ENCODE measurements around the gene DMKN.

Gene DMKN, protein sequence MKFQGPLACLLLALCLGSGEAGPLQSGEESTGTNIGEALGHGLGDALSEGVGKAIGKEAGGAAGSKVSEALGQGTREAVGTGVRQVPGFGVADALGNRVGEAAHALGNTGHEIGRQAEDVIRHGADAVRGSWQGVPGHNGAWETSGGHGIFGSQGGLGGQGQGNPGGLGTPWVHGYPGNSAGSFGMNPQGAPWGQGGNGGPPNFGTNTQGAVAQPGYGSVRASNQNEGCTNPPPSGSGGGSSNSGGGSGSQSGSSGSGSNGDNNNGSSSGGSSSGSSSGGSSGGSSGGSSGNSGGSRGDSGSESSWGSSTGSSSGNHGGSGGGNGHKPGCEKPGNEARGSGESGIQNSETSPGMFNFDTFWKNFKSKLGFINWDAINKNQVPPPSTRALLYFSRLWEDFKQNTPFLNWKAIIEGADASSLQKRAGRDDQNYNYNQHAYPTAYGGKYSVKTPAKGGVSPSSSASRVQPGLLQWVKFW

GRCh38 chr19:35513628-35514281 is at the start of gene DMKN:
Gene DMKN (minus strand): TSS chr19:35513649. CDS start chr19:35513475, 174 bp downstream.
- no peak for DNase-seq

- DNase-seq, result no peak
These were observed 49.3 kb upstream of the DMKN start for GRCh38 chr19:35562776-35563175.

- DNase-seq, result no peak
These were observed 48.9 kb upstream of the DMKN start for GRCh38 chr19:35562336-35562735.

DNA sequence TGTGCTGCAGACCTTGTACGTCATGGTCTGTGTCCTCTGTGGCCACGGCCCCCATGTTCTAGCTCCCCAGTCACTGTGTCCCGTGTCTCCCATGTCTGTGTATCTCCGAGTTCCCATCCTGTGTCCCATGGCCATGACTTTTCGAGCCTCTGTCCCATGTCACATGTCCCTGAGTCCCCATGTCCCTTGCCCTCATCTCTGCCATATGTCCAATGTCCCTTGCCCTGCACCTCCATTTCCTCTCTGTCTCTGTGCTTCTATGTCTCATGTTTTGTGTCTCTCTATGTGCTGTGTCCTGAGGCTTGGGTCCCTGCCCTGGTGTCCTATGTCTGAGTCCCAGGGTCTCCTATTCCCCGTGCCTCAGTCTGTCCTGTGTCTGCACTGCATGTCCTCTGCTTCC is 48.0 kb upstream of the DMKN start:
- no peak for DNase-seq

DNA sequence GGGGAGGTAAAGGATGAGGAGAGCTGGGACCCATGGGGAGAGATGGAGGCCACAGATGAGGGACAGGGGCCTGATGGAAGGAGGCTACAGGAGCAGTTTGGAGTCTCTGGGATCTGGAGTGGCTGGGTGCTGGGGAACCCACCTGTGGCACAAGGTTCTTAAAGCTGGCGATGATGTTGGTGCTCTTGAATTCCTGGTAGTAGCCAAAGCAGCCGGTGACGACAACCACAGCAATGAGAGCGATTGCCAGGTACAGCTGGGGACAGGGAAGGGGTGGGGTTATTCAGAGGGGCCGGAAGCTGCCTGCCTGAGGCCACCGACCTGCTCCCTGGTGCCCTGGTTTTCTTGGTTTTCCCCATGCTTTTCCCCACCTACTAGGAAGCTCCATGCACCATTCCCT is 47.2 kb upstream of the DMKN start:
- no peak for DNase-seq

DNA sequence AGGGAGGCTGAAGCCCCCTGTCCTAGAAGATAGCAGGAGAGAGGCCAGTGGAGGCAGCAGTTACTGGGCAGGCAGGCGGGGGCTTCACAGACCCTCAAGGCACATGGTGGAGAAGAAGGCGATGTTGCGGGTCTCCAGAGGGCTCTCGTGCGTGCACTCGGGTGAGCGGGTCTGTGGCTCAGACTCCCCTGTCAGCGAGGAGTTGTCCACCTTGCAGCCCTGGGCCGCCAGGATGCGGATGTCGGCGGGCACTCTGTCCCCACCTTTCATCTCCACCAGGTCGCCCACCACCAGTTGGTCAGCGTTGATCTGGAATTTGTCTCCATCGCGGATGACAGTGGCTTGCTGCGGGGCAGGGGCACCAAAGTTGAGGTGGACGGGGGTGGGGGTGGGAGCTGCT is 46.8 kb upstream of the DMKN start:
- no peak for DNase-seq

GRCh38 chr19:35559781-35560180 is 46.3 kb upstream of the DMKN start:
- no peak for DNase-seq

DNA sequence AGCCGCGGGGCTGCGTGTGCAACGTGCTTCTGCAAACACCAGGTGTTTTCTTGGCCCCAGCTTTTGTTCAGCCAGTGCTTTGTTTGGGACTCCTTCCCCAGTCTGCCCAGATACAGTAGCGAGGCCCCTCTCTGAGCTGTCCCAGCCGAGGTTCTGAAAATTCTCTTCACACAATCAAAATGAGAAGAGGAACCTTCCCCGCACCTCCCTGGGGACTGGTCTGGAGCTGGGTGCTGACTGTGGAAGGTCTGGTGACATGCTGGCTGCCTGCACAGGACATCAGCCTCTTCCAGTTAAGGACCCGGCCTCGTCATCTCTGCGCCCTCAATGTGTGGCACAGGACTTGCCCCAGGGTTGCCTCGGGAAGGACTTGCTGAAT is 45.8 kb upstream of the DMKN start:
- no peak for DNase-seq

DNA sequence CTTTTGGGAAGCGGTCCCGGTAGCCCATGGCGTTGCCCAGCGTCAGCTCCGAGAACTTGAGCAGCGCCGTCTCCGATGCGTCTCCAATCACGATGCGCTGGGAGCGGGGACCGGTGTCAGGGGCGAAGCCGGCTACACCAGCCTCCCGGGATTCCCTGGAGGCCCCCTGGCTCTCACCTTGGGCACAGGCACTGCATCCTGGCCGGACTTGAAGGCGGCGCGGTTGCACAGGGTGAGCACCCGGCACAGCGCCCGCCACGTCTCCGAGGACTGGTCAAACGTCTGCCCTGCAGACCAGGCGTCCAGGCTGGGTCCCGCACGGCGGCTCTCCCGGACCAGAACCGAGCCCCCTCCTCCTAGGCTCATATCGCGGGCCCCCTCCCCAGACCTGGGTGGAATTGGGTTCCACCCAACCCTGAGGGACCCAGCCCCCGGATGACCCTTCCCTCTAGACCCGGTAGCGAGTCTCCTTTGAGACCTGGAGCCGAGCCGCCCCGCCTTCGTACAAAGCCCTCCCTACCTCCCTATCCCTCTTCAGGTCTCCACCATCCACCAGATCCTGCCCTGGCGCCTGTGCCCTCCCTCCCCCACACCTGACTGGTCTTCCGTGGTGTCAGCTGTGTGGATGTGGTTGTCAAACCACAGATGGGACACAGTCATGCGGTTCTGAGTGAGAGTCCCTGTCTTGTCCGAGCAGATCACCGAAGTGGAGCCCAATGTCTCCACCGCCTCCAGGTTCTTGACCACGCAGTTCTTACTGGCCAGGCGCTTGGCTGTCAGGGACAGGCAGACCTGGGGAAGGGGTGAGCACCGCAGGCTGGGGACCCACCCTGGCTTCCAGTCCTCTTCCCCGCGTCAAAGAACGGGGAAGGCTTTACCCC is 45.2 kb upstream of the DMKN start:
- DNase-seq, result no peak

- DNase-seq, result peak; percentile 72
These were observed 44.3 kb upstream of the DMKN start for GRCh38 chr19:35557539-35558399.

DNA sequence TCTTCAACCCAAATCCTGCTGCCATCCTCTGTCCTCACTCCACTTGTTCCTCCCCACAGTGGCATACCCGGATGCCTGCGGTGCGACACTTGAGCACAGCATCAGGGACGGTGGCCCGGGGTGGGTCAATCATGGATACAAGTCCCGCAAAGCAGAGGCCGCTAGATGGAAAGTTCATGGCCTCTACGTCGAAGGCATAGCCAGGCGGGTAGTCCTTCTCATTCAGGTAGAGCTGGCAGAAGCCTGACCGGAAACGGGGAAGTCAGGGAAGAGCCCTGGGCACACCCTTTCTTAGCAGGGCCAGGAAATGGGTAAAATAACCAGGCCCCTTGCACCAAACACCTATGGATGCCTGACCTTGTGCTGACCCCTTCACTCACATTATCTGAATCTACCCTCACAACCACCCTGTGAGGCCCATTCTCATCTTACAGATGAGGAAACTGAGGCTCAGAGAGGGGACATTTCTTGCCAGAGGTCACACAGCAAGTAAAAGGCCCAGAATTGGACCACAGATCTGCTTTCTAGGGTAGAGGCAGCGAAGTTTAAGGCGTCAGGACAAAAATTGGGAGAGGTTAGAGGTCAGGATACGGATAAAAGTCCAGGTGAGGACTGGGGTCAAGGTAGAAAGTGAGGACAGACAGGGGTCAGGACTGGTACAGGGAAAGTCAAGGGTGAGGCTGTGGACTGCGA is 43.5 kb upstream of the DMKN start:
- no peak for DNase-seq

DNA sequence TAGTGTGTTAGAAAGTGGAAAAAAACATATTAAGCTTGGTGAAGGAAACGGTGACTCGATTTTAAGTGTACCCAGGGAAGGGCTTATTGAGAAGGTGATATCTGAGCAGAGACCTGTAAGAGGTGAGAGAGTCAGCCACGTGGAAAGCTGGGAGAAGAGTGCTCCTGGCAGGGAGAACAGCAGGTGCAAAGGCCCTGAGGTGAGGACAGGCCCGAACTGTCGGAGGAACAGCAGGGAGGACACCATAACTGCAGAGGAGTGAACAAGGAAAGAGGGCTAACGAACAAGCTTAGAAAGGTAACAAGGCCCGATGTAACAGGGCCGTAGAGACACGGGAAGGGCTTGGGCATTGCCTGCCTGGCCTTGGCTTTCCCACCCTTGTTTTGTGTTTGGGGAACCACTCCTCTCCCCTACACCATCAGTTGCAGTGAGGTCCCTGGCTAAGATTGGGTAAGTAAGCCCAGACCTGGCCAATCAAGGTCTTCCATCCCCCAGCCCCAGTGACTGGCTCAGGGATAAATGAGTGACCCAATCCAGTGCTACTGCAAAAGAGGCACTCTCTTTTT is 42.7 kb upstream of the DMKN start:
- DNase-seq, result no peak

- peak; percentile 55 for DNase-seq
These were observed 42.0 kb upstream of the DMKN start for GRCh38 chr19:35555301-35556005.

GRCh38 chr19:35554076-35554475 is 40.6 kb upstream of the DMKN start:
- no peak for DNase-seq

DNA sequence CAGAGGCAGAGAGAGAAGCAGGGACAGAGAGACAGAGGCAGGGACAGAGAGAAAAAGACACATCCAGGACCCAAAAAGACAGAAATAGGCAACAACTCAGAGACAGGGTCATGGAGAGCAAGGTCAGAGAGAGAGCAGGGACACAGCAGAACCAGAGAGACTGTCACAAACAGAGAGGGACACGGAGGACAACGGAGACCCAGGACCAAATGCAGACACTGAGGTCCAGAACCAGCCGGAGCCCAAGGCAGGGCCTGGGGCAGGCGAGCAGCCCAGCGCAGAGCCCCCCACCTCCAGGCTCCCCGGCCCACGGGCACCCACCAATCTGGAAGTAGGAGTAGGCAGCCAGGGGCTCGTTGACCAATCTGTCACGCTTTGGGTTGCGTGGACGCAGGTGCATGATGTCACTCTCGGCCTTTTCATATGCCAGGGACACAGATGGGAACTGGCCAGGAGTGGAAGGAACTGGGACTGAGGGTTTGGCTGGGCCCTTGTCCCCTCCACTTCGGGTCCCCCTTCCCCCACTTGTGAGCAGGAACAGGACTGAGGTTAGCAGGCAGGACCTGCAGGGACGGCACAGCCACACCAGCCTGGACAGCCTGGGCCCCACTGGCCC is 40.0 kb upstream of the DMKN start:
- no peak for DNase-seq

- DNase-seq, result no peak
These were observed 39.3 kb upstream of the DMKN start for GRCh38 chr19:35552534-35553384.

- no peak for DNase-seq
These were observed 37.8 kb upstream of the DMKN start for GRCh38 chr19:35551091-35551810.

- no peak for DNase-seq
These were observed 36.6 kb upstream of the DMKN start for GRCh38 chr19:35549879-35550523.

Data from hematopoietic multipotent progenitor cell treated with erythropoietin and hydrocortisone succinate and interleukin-3 and kit ligand, for 6 days (in vitro differentiated cells).